MV-4-11 (cell line): ENCODE results near the gene TRAPPC5.

Source experiments
- DNase-seq: peaks from one replicate; lab custom pipeline; 2025; lab: John Stamatoyannopoulos, UW

TRAPPC5 gene

GRCh38 chr19:7645656-7646425 lies 34.8 kb upstream of the TRAPPC5 start:
- DNase-seq, result peak; percentile 81

DNA sequence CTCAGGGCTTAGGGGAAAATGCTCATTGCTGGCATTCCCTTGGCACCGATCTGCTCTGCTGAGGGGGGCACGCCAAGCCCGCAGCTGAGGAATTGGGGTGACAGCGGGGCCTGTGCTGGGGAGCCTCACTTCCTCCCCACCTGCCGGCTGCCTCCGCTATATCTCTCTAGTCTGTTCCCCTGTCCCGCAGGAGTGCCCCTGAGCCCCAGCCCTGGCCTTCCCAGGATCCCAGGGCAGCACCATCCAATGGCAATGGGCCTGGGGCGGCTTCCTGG lies 34.3 kb upstream of the TRAPPC5 start:
- DNase-seq, result no peak

DNA sequence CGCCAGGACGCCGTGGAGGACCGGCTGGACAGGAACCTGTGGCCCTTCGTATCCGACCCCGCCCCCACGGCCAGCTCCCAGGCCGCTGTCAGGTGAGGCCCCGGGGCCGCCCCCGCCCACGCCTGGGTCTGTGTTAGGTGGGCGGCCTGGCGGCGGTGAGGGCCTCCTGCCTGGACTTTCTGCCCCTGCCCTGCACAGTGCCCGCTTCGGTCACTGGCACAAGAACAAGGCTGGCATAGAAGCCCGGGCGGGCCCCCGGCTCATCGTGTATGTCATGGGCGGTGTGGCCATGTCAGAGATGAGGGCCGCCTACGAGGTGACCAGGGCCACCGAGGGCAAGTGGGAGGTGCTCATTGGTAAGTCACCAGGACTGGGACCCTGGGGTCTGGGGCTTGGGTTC lies 33.5 kb upstream of the TRAPPC5 start:
- DNase-seq, result no peak

DNA sequence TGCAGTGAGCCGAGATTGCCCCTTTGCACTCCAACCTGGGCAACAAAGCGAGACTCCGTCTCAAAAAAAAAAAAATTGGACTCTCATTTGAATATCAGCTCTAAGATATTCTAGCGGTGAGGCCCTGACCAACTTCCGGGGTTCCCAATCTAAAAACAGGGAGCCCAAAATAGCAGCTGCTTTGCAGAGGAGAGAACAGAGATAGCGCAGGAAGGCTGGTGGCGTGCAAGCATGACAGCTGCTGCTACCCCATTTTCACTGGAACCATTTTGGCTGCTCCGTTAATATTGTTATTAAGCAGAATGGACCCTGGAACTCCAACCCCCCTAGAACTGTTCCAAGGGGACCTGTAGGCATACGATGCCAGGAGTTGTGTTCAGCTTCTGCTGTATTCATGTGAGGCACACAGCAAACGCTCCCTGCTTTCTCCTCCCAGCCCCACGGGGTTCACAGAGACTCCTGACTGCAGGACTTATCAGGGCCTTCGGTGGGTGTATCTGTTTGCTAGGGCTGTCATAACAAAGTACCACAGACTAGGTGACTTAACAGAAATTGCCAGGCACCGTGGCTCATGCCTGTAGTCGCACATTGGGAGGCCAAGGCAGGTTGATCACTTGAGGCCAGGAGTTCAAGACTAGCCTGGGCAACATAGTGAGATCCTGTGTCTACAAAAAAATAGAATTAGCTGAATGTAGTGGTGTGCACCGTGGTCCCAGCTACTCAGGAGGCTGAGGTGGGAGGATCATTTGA lies 32.2 kb upstream of the TRAPPC5 start:
- DNase-seq, result peak; percentile 48

DNA sequence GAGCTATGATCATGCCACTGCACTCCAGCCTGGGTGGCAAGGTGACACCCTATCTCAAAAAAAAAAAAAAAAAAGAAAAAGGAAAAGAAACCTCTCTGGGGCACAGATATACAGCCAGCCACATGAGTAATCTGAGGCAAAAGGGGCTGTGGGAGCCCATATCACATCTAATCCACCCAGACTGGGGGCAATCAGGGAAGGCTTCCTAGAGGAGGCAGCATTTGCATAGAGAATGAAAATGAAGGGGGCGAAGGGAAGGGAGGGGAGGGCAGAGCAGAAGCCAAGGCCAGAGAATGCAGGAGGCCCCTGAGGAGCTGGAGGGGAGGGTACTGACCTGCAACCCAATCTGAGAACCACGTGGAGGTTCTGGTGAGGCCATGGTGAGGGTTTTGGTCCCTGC lies 30.5 kb upstream of the TRAPPC5 start:
- DNase-seq, result no peak

- DNase-seq, result peak; percentile 100
Measured at GRCh38 chr19:7652061-7652641, 28.5 kb upstream of the TRAPPC5 start.

DNA sequence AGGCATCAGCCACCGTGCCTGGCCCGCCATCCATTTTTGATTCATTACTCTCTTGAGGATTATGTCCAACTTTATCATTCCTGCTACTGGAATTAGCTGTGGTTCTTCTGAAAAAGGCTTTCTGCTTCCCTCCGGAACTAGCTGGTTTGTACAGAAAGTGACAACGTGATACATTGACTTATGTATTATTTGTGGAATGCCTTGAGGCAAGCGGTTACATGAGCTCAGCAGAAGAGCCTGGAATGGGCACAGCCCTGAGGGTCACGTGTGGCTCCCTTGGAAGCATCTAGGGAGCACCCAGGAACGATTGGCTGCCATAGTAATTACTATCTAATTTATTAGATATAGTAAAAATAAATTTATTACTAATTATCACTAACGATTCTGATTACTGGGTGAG lies 26.2 kb upstream of the TRAPPC5 start:
- no peak for DNase-seq

DNA sequence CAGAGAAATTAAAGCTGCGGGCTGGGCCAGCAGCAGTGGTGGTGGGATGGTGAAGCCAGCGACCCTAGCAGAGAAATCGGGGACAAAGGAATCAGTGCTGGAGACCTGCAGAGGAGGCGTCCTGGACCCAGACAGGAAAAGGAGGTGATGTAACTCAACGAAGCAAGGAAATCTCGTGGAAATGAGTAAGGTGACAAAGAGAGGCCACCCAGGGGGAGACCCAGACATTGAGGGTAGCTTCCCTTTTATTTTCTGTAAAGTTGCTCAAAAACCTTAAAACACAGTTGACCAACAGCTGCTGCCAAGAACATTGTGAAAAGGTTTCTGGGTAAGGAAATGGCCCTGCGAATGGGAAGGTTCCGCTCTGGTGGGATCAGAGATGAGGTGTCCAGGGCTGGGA lies 25.1 kb upstream of the TRAPPC5 start:
- peak; percentile 87 for DNase-seq

GRCh38 chr19:7657131-7657751 lies 23.4 kb upstream of the TRAPPC5 start:
- DNase-seq, result peak; percentile 99

DNA sequence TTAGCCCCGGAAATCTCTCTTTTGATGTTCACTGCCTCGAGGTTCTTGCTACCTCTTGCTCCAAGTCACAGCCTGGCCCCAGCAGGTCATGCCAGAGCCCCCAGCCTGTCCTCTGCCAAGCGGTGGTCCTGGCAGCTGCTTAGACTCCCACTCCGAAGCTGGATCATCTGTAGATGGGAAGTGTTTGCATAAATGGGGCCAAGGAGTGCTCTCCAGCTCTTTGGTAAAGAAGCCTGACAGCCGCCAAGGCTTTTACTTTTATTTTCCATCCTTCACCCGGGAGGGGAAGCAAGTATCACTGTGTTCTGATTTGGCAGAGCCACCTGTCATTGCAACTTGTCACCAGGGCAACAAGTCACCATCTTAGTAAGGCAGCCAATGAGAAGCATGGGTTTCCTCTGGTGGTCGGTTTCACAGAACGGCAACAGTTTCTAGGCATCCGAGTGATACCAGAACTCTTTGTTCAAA lies 22.4 kb upstream of the TRAPPC5 start:
- DNase-seq, result peak; percentile 82

DNA sequence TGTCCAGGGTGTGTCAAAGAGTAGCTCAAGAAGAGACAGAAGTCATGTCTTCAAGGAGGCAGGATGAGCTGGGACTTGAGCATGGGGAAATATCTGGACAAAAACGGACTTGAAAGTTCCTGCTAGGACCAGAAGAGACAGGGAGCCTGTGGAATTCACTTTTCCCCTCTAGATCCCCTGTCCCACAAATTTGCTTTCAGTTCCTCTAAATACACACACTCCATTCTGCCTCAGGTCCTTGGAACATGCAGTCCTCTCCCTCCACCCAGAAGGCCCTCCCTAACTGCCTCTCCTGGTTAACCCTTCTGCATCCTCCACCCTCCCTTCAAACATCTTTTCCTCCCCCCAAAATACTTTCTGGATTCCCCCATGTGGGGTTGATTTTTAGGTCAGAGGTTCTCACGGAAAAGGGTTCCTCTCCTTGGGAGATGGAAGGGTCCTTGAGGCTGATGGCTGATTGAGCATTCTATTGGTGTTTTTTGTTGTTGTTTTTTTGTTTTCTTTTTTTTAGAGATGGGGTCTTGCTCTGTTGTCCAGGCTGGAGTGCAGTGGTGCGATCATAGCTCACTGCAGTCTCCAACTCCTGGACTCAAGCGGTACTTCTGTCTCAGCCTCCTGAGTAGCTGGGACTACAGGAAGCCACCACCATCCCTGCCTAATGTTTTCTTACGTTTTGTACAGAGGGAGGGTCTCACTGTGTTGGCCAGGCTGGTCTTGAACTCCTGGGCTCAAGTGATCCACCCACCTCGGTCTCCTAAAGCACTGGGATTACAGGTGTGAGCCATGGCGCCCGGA lies 18.7 kb upstream of the TRAPPC5 start:
- DNase-seq, result peak; percentile 69

DNA sequence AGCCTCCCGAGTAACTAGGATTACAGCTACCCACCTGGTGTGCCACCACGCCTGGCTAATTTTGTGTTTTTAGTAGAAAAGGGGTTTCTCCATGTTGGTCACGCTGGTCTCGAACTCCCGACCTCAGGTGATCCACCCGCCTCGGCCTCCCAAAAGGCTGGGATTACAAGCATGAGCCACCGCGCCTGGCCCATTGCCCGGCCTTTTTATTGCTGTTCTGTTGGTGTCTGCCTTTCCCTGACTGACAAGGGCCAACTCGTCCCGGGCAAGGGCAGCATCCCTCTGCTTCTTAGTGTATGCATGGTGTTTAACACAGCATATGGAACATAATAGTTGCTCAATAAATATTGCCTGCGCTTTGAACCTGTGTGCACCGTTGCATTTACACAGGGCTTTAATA lies 18.0 kb upstream of the TRAPPC5 start:
- DNase-seq, result no peak

- DNase-seq, result no peak
Measured at GRCh38 chr19:7663706-7664105, 16.9 kb upstream of the TRAPPC5 start.

DNA sequence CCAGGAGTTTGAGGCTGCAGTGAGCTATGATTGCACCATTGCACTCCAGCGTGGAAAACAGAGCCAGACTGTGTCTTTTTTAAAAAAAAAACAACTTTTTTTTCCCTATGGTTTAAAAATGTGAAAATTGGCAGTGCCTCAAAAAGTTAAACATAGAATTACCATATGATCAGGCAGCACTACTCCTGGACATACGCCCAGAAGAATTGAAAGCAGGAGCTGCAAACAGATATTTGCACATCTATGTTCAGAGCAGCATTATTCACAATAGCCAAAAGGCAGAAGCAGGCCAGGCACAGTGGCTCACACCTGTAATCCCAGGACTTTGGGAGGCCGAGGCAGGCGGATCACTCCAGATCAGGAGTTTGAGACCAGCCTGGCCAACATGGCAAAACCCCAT lies 15.6 kb upstream of the TRAPPC5 start:
- DNase-seq, result no peak

- no peak for DNase-seq
Measured at GRCh38 chr19:7668842-7669241, 11.8 kb upstream of the TRAPPC5 start, which contains the start of gene RETN. TSS of gene RETN (plus strand) at chr19:7669049. CDS start at chr19:7669327, 278 bp downstream.

GRCh38 chr19:7669641-7670040 lies 11.0 kb upstream of the TRAPPC5 start:
- no peak for DNase-seq

- peak; percentile 64 for DNase-seq
Measured at GRCh38 chr19:7670150-7670783, 10.4 kb upstream of the TRAPPC5 start.

DNA sequence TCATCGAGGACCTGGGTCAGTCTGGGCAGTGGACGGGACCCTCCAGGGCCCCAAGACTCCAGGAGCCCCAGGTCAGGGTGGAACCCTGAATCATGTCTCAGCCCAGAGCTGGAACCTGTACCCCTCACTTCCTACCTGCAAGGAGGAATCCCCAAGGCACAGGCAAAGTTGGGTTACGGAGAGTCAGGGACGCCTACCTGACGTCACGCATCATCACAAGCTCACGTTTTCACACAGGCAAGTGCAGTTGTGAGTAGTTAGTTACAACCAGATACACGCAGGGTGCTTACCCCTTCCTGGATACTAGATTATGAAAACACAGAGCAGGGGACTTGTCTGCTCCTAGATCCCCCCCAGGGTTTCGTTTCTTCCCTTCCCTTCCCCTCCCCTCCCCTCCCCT lies 9.8 kb upstream of the TRAPPC5 start:
- DNase-seq, result no peak

DNA sequence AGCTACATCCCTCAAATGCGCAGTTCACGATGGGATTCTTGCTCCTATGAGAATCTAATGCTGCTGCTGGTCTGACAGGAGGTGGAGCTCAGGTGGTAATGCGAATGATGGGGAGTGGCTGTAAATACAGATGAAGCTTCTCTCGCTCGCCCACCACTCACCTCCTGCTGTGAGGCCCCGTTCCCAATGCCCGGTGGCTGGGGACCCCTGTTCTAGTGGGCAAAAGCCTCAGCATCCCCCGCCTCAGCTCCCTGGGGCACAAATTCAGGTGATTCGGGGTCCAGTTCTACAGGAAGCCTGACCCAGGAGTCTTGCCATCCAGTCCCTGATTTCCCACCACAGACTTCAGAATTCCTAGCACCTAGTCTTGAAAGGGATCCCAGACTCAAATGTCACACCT lies 8.1 kb upstream of the TRAPPC5 start:
- DNase-seq, result no peak

- peak; percentile 100 for DNase-seq
Measured at GRCh38 chr19:7674010-7675005, 6.3 kb upstream of the TRAPPC5 start.
